Activated naive CD4-positive, alpha-beta T cell treated with anti-CD3 and anti-CD28 coated beads, Interleukin-2, amount 10 ng/mL, durations not matched to agents 7 days and 5 days (primary cell): ENCODE results near the gene ADAT2.
"Not testable (repeated sequence)": the region's sequence is repeated elsewhere in the genome, so short reads cannot be mapped to it uniquely, and the experiment has no call there.

Source experiments
- CTCF ChIA-PET: fragments of 350-600 bp; sonication (Branson Sonifier 250); formaldehyde crosslinking; loops from one replicate; lab custom pipeline; 2021; ENCODE audit warnings: antibody characterized with exemption; lab: Charles Lee
- DNase-seq: peaks from one replicate; pipeline ENCODE4 v3.0.0-alpha.2; 2020
- H3K27ac Mint-ChIP-seq: one replicate; pipeline ENCODE4 v1.8.0; 2021; ENCODE audit warnings: mild to moderate bottlenecking, moderate library complexity, mixed read lengths
- H3K27me3 Mint-ChIP-seq: one replicate; pipeline ENCODE4 v1.8.0; 2021; ENCODE audit warnings: mild to moderate bottlenecking, mixed read lengths
- H3K36me3 Mint-ChIP-seq: one replicate; pipeline ENCODE4 v1.8.0; 2021; ENCODE audit warnings: mixed read lengths
- H3K4me1 Mint-ChIP-seq: one replicate; pipeline ENCODE4 v1.8.0; 2021; ENCODE audit warnings: mixed read lengths
- H3K4me3 Mint-ChIP-seq: one replicate; pipeline ENCODE4 v1.8.0; 2021; ENCODE audit warnings: mild to moderate bottlenecking, moderate library complexity, mixed read lengths
- H3K9me3 Mint-ChIP-seq: one replicate; pipeline ENCODE4 v1.8.0; 2021; ENCODE audit warnings: mixed read lengths

The ADAT2 gene

GRCh38 chr6:143457563-143458359, 7.3 kb upstream of the ADAT2 start:
- Mint-ChIP-seq H3K27ac (no peak overlapping the region), H3K4me1 (peaks cover 11% of the 10 kb centered on the region), H3K36me3 (peaks cover 20% of the 10 kb centered on the region), H3K27me3 (no peaks in the 10 kb centered on the region), H3K9me3 (no peaks in the 10 kb centered on the region), H3K4me3 (no peak overlapping the region)
- DNase-seq, result no peak
- CTCF ChIA-PET, result no interaction called here

GRCh38 chr6:143451531-143451930, 1.0 kb upstream of the ADAT2 start:
- H3K9me3 Mint-ChIP-seq, result peaks cover 2% of the 10 kb centered on the region
- H3K4me1 Mint-ChIP-seq, result peaks cover 44% of the 10 kb centered on the region
- H3K27me3 Mint-ChIP-seq, result peaks cover 6% of the 10 kb centered on the region
- H3K27ac Mint-ChIP-seq, result peak overlapping the region; percentile 99
- peaks cover 10% of the 10 kb centered on the region for H3K36me3 Mint-ChIP-seq
- DNase-seq, result no peak
- peak overlapping the region; percentile 99 for H3K4me3 Mint-ChIP-seq
- CTCF ChIA-PET, result no interaction called here

GRCh38 chr6:143449714-143450452, 612 bp downstream of the ADAT2 start:
- Mint-ChIP-seq H3K4me3 (peak overlapping the region; percentile 99), H3K9me3 (peaks cover 2% of the 10 kb centered on the region)
- peak; percentile 28 for DNase-seq

GRCh38 chr6:143449082-143449713, 1.3 kb downstream of the ADAT2 start:
- H3K9me3 Mint-ChIP-seq, result peaks cover 2% of the 10 kb centered on the region
- no peak for DNase-seq
- H3K4me3 Mint-ChIP-seq, result peak overlapping the region; percentile 99
- H3K36me3 Mint-ChIP-seq, result peaks cover 6% of the 10 kb centered on the region
- peaks cover 40% of the 10 kb centered on the region for H3K4me1 Mint-ChIP-seq
- CTCF ChIA-PET, result interaction anchor here (1.3 kb wide), 1 partner anchor 22 kb away, joined by 3 read pairs; no protein-coding TSS in a partner anchor
- peaks cover 6% of the 10 kb centered on the region for H3K27me3 Mint-ChIP-seq
- H3K27ac Mint-ChIP-seq, result peak overlapping the region; percentile 99

More at GRCh38 chr6:143449714-143450452, 612 bp downstream of the ADAT2 start:
- Mint-ChIP-seq H3K36me3 (peaks cover 5% of the 10 kb centered on the region), H3K27ac (peak overlapping the region; percentile 99), H3K27me3 (peaks cover 6% of the 10 kb centered on the region), H3K4me1 (peaks cover 44% of the 10 kb centered on the region)
- CTCF ChIA-PET, result interaction anchor here (1.3 kb wide), 1 partner anchor 22 kb away, joined by 3 read pairs; no protein-coding TSS in a partner anchor

GRCh38 chr6:143447865-143448264, 2.6 kb downstream of the ADAT2 start:
- H3K4me3 Mint-ChIP-seq, CTCF ChIA-PET, H3K9me3 Mint-ChIP-seq: not testable (repeated sequence)

GRCh38 chr6:143443096-143443495, 7.4 kb downstream of the ADAT2 start:
- Mint-ChIP-seq H3K27ac (no peak overlapping the region), H3K27me3 (no peaks in the 10 kb centered on the region), H3K36me3 (peaks cover 39% of the 10 kb centered on the region), H3K4me1 (peaks cover 18% of the 10 kb centered on the region), H3K9me3 (peaks cover 4% of the 10 kb centered on the region), H3K4me3 (no peak overlapping the region)
- no peak for DNase-seq
- CTCF ChIA-PET, result no interaction called here

More at GRCh38 chr6:143447865-143448264, 2.6 kb downstream of the ADAT2 start:
- not testable (repeated sequence) for H3K27ac Mint-ChIP-seq, H3K27me3 Mint-ChIP-seq, DNase-seq
- Mint-ChIP-seq H3K36me3 (peaks cover 12% of the 10 kb centered on the region), H3K4me1 (peaks cover 34% of the 10 kb centered on the region)

GRCh38 chr6:143441680-143442545, 8.6 kb downstream of the ADAT2 start:
- peak overlapping the region; percentile 83 for H3K27ac Mint-ChIP-seq
- peaks cover 14% of the 10 kb centered on the region for H3K4me1 Mint-ChIP-seq
- no peak for DNase-seq
- no peak overlapping the region for H3K4me3 Mint-ChIP-seq
- CTCF ChIA-PET, result interaction anchor here (0.6 to 1.1 kb wide), 3 partner anchors 14 to 873 kb away, joined by 3 to 5 read pairs (median 3); partner anchors contain the start of gene FUCA2
- no peaks in the 10 kb centered on the region for H3K27me3 Mint-ChIP-seq
- peaks cover 41% of the 10 kb centered on the region for H3K36me3 Mint-ChIP-seq
- peaks cover 2% of the 10 kb centered on the region for H3K9me3 Mint-ChIP-seq

- Mint-ChIP-seq H3K4me3 (no peak overlapping the region), H3K36me3 (peaks cover 46% of the 10 kb centered on the region), H3K27me3 (no peaks in the 10 kb centered on the region), H3K9me3 (peaks cover 2% of the 10 kb centered on the region), H3K4me1 (peaks cover 14% of the 10 kb centered on the region), H3K27ac (no peak overlapping the region)
- CTCF ChIA-PET, result no interaction called here
- DNase-seq, result no peak
Measured at GRCh38 chr6:143441010-143441409, 9.5 kb downstream of the ADAT2 start.

- no peak overlapping the region for H3K27ac Mint-ChIP-seq
- CTCF ChIA-PET, result interaction anchor here (1.5 kb wide), 1 partner anchor 958 kb away, joined by 3 read pairs; no protein-coding TSS in a partner anchor
- no peak overlapping the region for H3K4me3 Mint-ChIP-seq
- no peaks in the 10 kb centered on the region for H3K4me1 Mint-ChIP-seq
- DNase-seq, result no peak
- peaks cover 11% of the 10 kb centered on the region for H3K36me3 Mint-ChIP-seq
- H3K9me3 Mint-ChIP-seq, result no peaks in the 10 kb centered on the region
- no peaks in the 10 kb centered on the region for H3K27me3 Mint-ChIP-seq
Measured at GRCh38 chr6:143432588-143432987, 17.9 kb downstream of the ADAT2 start.

- Mint-ChIP-seq H3K36me3 (peaks cover 7% of the 10 kb centered on the region), H3K4me3 (no peak overlapping the region), H3K27ac (no peak overlapping the region), H3K9me3 (no peaks in the 10 kb centered on the region), H3K27me3 (no peaks in the 10 kb centered on the region), H3K4me1 (no peaks in the 10 kb centered on the region)
- CTCF ChIA-PET, result interaction anchor here (0.8 to 1.4 kb wide), 2 partner anchors 19 to 956 kb away, joined by 3 read pairs; no protein-coding TSS in a partner anchor
- DNase-seq, result no peak
Measured at GRCh38 chr6:143431226-143431625, 19.3 kb downstream of the ADAT2 start.

- Mint-ChIP-seq H3K4me1 (no peaks in the 10 kb centered on the region), H3K4me3 (no peak overlapping the region), H3K36me3 (peaks cover 4% of the 10 kb centered on the region), H3K27ac (no peak overlapping the region), H3K9me3 (no peaks in the 10 kb centered on the region), H3K27me3 (no peaks in the 10 kb centered on the region)
- CTCF ChIA-PET, result no interaction called here
- DNase-seq, result no peak
Measured at GRCh38 chr6:143429970-143430369, 20.5 kb downstream of the ADAT2 start.

GRCh38 chr6:143427109-143427817, 23.2 kb downstream of the ADAT2 start:
- Mint-ChIP-seq H3K9me3 (no peaks in the 10 kb centered on the region), H3K36me3 (peaks cover 6% of the 10 kb centered on the region), H3K27me3 (no peaks in the 10 kb centered on the region), H3K4me3 (no peak overlapping the region), H3K4me1 (no peaks in the 10 kb centered on the region), H3K27ac (peak overlapping the region; percentile 53)
- CTCF ChIA-PET, result interaction anchor here (0.6 to 4.1 kb wide), 25 partner anchors 10 to 956 kb away, joined by 3 to 26 read pairs (median 3); no protein-coding TSS in a partner anchor
- DNase-seq, result peak; percentile 82
